Retinal pigment epithelial cell (primary cell): ENCODE measurements around the gene DOCK7.
"Not testable (repeated sequence)": the region's sequence is repeated elsewhere in the genome, so short reads cannot be mapped to it uniquely, and the experiment has no call there.

Source experiments
- DNase-seq: peaks from one replicate; pipeline ENCODE4 v3.0.0-alpha.2; 2010; ENCODE audit warnings: low read depth
- H3K4me3 ChIP-seq: 2 replicates; pipeline ENCODE4 v1.5.1; 2011; ENCODE audit warnings: mild to moderate bottlenecking, low read length, control low read depth, moderate library complexity
- CTCF ChIP-seq: conservative IDR thresholded peaks from 2 replicates; pipeline ENCODE4 v1.5.1; 2011; ENCODE audit warnings: low read depth, low read length, control low read depth, inconsistent platforms

The DOCK7 gene

GRCh38 chr1:62717483-62717882, 29.3 kb upstream of the DOCK7 start:
- no peak for DNase-seq
- TF ChIP-seq CTCF = no peak
- no peak overlapping the region for H3K4me3 ChIP-seq

- no peak for DNase-seq
Measured at GRCh38 chr1:62716397-62716796, 28.2 kb upstream of the DOCK7 start.

GRCh38 chr1:62712336-62713243, 24.4 kb upstream of the DOCK7 start:
- no peak for DNase-seq
- H3K4me3 ChIP-seq = no peak overlapping the region
- TF ChIP-seq CTCF = no peak

More at GRCh38 chr1:62716397-62716796, 28.2 kb upstream of the DOCK7 start:
- H3K4me3 ChIP-seq = no peak overlapping the region
- TF ChIP-seq CTCF = no peak

GRCh38 chr1:62707744-62708120, 19.5 kb upstream of the DOCK7 start:
- no peak for TF ChIP-seq CTCF
- DNase-seq = no peak
- no peak overlapping the region for H3K4me3 ChIP-seq

- no peak for DNase-seq
- no peak for TF ChIP-seq CTCF
Measured at GRCh38 chr1:62706985-62707743, 19.0 kb upstream of the DOCK7 start.

GRCh38 chr1:62698161-62698560, 10.0 kb upstream of the DOCK7 start:
- DNase-seq, H3K4me3 ChIP-seq: not testable (repeated sequence)

More at GRCh38 chr1:62706985-62707743, 19.0 kb upstream of the DOCK7 start:
- no peak overlapping the region for H3K4me3 ChIP-seq

- not testable (repeated sequence) for H3K4me3 ChIP-seq, DNase-seq
Measured at GRCh38 chr1:62694479-62694878, 6.3 kb upstream of the DOCK7 start.

GRCh38 chr1:62693123-62693522, 4.9 kb upstream of the DOCK7 start:
- TF ChIP-seq CTCF = no peak
- no peak for DNase-seq
- H3K4me3 ChIP-seq = no peak overlapping the region
